ENCODE data around the gene SIPA1. TPM values are rescaled to one million over a fixed set of nuclear protein-coding genes. Genes with fewer than 3 reads are reported as not detected.

The SIPA1 gene
- total and polyA plus RNA-seq, 2 of the 13 experiments (the other 11 are each of a cell fraction or from before 2014, with no cell fraction given) = 5.8 to 7.7 TPM

- TF ChIP-seq, protein P1, sequence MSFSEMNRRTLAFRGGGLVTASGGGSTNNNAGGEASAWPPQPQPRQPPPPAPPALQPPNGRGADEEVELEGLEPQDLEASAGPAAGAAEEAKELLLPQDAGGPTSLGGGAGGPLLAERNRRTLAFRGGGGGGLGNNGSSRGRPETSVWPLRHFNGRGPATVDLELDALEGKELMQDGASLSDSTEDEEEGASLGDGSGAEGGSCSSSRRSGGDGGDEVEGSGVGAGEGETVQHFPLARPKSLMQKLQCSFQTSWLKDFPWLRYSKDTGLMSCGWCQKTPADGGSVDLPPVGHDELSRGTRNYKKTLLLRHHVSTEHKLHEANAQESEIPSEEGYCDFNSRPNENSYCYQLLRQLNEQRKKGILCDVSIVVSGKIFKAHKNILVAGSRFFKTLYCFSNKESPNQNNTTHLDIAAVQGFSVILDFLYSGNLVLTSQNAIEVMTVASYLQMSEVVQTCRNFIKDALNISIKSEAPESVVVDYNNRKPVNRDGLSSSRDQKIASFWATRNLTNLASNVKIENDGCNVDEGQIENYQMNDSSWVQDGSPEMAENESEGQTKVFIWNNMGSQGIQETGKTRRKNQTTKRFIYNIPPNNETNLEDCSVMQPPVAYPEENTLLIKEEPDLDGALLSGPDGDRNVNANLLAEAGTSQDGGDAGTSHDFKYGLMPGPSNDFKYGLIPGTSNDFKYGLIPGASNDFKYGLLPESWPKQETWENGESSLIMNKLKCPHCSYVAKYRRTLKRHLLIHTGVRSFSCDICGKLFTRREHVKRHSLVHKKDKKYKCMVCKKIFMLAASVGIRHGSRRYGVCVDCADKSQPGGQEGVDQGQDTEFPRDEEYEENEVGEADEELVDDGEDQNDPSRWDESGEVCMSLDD (CRISPR knock-in tag; IDR thresholded peaks at IDR 0.05; ENCODE audit: borderline replicate concordance) = no peak
- TF ChIP-seq ISL2 (CRISPR knock-in tag; IDR thresholded peaks at IDR 0.05) = no peak
Observed at GRCh38 chr11:65624931-65625627, 12.8 kb upstream of the SIPA1 start (continued).

DNA sequence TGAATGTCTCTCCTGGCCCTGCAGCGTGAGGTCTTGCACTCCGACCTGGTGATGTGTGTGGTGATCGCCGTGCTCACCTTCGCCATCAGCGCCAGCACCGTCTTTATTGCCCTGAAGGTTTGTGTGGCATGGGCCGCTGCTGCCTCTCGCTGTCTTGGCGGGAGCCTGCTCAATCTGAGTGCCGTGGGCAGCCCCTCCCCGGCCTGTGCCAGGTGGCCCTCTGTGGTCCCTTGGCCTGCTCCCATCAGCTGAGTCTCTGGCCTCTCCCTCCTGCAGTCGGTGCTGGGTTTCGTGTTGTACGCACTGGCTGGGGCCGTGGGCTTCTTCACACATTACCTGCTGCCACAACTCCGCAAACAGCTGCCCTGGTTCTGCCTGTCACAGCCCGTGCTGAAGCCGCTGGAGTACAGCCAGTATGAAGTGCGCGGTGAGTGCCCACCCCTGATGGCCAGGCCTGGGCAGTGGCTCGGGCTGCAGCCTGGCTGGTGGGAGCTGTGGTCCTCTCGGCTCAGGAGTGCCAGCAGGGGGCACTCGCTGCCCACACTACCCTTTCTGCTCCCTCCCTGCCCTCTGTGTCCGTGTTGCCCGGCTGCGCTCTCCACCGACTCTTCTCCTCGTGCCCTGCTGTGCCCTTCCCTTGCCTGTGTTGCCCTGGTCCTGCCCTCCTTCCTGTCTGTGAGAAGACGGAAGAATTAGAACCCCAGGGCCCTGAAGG, 12.1 kb upstream of the SIPA1 start:
- BruUV-seq (replicated peaks) = no TSS peak
- in situ Hi-C loops (cut with HindIII; ENCODE audit: extremely low pct_ligation_motif_present, low pct_unique_long_range_greater_than_20kb) = no loop called here
- Histone ChIP-seq H3K4me1 (ENCODE audit: insufficient read depth, low read length) (peaks cover 4% of the 10 kb centered on the region; the same call in 1 of the 2 replicates), H3K4me2 (ENCODE audit: low read depth, low read length) (no peak overlapping the region), H3K79me2 (ENCODE audit: insufficient read depth, low read length) (no peaks in the 10 kb centered on the region), H2AFZ (ENCODE audit: low read length) (no peak overlapping the region), H3K27me3 (ENCODE audit: control insufficient read depth in 1 of 2, insufficient read depth in 2 of 2, low read length in 2 of 2) (no peaks in the 10 kb centered on the region), H4K20me1 (ENCODE audit: insufficient read depth, low read length) (no peaks in the 10 kb centered on the region), H3K27ac (ENCODE audit: extremely low read length, insufficient read depth, low read length) (no peak overlapping the region), H3K9me3 (ENCODE audit: low read length) (no peaks in the 10 kb centered on the region), H3K9ac (ENCODE audit: insufficient read depth, low read depth, low read length) (no peak overlapping the region), H3K4me3 (replicated peaks in 1 of 3; ENCODE audit: insufficient read depth in 1 of 3, low read depth in 2 of 3, low read length in 3 of 3) (no peak overlapping the region), H3K36me3 (replicated peaks in 1 of 2; ENCODE audit: control insufficient read depth in 1 of 2, insufficient read depth in 2 of 2, low read length in 2 of 2) (peaks cover 41 to 81% of the 10 kb centered on the region in 2 experiments)
- ChIA-PET CTCF (ENCODE audit: low intra/inter-chr PET ratio, low total read pairs) (interaction anchor here (1.1 kb wide), 1 partner anchor 193 kb away, joined by 3 read pairs; no protein-coding TSS in a partner anchor), POLR2A (interaction anchor here (1.1 to 2.4 kb wide), 4 partner anchors 9 to 12 kb away, joined by 3 to 19 read pairs (median 5); partner anchors contain the start of genes MAP3K11, PCNX3 and SIPA1)
- peak; percentile 71 for ATAC-seq
- FAIRE-seq = no peak
- DNase-seq (ENCODE audit: low spot score) = no peak
- intact Hi-C loops (cut with micrococcal nuclease; ENCODE audit: unreplicated experiment) = no loop called here
- WGBS (ENCODE audit: low lambda C conversion rate) = 93% methylated on average over 15 of the region's 30 CpGs
- TF ChIP-seq ATRX (CRISPR knock-in tag; IDR thresholded peaks at IDR 0.05; ENCODE audit: borderline replicate concordance) (no peak), PPARG (CRISPR knock-in tag; conservative IDR thresholded peaks at IDR 0.05) (0 out of 2 replicates have a peak, but pooled peaks have one; percentile 29), MYC (CRISPR knock-in tag; IDR thresholded peaks at IDR 0.05; ENCODE audit: borderline replicate concordance) (0 out of 2 replicates have a peak, but pooled peaks have one; percentile 17), ZBTB38 (CRISPR knock-in tag; IDR thresholded peaks at IDR 0.05) (peak; percentile 70), PCBP1 (IDR thresholded peaks at IDR 0.05; ENCODE audit: borderline replicate concordance, low read depth, low read length) (0 out of 2 replicates have a peak, but pooled peaks have one; percentile 23), MIER2 (CRISPR knock-in tag; IDR thresholded peaks at IDR 0.05) (no peak), ZNF616 (CRISPR knock-in tag; IDR thresholded peaks at IDR 0.05; ENCODE audit: low read depth) (no peak), RBFOX2 (IDR thresholded peaks at IDR 0.05; ENCODE audit: low read depth, low read length) (peak; percentile 59)
- TF ChIP-seq, protein P2, sequence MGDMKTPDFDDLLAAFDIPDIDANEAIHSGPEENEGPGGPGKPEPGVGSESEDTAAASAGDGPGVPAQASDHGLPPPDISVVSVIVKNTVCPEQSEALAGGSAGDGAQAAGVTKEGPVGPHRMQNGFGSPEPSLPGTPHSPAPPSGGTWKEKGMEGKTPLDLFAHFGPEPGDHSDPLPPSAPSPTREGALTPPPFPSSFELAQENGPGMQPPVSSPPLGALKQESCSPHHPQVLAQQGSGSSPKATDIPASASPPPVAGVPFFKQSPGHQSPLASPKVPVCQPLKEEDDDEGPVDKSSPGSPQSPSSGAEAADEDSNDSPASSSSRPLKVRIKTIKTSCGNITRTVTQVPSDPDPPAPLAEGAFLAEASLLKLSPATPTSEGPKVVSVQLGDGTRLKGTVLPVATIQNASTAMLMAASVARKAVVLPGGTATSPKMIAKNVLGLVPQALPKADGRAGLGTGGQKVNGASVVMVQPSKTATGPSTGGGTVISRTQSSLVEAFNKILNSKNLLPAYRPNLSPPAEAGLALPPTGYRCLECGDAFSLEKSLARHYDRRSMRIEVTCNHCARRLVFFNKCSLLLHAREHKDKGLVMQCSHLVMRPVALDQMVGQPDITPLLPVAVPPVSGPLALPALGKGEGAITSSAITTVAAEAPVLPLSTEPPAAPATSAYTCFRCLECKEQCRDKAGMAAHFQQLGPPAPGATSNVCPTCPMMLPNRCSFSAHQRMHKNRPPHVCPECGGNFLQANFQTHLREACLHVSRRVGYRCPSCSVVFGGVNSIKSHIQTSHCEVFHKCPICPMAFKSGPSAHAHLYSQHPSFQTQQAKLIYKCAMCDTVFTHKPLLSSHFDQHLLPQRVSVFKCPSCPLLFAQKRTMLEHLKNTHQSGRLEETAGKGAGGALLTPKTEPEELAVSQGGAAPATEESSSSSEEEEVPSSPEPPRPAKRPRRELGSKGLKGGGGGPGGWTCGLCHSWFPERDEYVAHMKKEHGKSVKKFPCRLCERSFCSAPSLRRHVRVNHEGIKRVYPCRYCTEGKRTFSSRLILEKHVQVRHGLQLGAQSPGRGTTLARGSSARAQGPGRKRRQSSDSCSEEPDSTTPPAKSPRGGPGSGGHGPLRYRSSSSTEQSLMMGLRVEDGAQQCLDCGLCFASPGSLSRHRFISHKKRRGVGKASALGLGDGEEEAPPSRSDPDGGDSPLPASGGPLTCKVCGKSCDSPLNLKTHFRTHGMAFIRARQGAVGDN (CRISPR knock-in tag; IDR thresholded peaks at IDR 0.05) = 0 out of 2 replicates have a peak, but pooled peaks have one; percentile 11
- TF ChIP-seq, protein P3, sequence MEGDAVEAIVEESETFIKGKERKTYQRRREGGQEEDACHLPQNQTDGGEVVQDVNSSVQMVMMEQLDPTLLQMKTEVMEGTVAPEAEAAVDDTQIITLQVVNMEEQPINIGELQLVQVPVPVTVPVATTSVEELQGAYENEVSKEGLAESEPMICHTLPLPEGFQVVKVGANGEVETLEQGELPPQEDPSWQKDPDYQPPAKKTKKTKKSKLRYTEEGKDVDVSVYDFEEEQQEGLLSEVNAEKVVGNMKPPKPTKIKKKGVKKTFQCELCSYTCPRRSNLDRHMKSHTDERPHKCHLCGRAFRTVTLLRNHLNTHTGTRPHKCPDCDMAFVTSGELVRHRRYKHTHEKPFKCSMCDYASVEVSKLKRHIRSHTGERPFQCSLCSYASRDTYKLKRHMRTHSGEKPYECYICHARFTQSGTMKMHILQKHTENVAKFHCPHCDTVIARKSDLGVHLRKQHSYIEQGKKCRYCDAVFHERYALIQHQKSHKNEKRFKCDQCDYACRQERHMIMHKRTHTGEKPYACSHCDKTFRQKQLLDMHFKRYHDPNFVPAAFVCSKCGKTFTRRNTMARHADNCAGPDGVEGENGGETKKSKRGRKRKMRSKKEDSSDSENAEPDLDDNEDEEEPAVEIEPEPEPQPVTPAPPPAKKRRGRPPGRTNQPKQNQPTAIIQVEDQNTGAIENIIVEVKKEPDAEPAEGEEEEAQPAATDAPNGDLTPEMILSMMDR (CRISPR knock-in tag; IDR thresholded peaks at IDR 0.05) = peak; percentile 76
